HG02885 (cell line): ENCODE results near the gene PARD3B.

ENCODE experiments used
- ATAC-seq: cut with Tn5 transposase; IDR thresholded peaks from one replicate; pipeline ENCODE4 v1.9.1; 2021; ENCODE audit warnings: mild to moderate bottlenecking; ENCODE audit not compliant: unreplicated experiment, poor library complexity

Gene PARD3B

GRCh38 chr2:204799791-204800190, 254.5 kb downstream of the PARD3B start:
- ATAC-seq = no peak

- ATAC-seq = no peak
Measured at GRCh38 chr2:204808494-204808893, 263.2 kb downstream of the PARD3B start.

- ATAC-seq = no peak
Measured at GRCh38 chr2:204824751-204825453, 279.6 kb downstream of the PARD3B start.

GRCh38 chr2:204825681-204826080, 280.4 kb downstream of the PARD3B start:
- no peak for ATAC-seq

- no peak for ATAC-seq
Measured at GRCh38 chr2:204827701-204828590, 282.7 kb downstream of the PARD3B start.

DNA sequence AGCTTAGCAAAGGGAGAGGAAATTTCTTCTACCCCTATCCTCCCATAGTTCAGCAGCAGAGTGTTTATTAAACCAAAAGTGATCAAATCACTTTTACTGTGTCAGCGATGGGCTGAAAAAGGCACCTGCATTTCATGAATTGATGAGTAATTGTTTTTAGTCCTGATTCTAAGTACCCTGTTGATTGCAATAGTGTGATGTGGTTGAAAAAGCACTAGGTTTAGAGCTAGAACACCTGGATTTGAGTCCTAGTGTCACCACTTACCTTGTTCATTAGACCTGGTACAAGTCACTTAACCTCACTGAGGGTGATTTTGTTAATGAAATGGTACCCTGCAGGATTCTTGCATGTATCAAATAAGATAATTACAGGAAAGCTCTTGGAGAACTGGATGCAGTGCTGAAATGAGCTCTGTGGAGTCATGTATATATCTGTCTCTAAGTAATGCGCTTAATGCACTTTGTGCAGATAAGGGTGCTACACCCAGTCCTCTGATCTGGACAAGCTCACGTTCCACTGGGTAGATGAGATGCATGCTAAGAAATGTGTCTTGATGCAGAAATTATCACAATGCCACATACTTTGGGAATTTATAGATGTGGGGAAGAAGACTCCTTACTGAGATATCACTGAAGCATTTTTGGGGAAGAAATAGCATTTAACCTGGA, 289.6 kb downstream of the PARD3B start:
- no peak for ATAC-seq

- no peak for ATAC-seq
Measured at GRCh38 chr2:204835786-204836185, 290.5 kb downstream of the PARD3B start.

- ATAC-seq = no peak
Measured at GRCh38 chr2:204840504-204840903, 295.2 kb downstream of the PARD3B start.

GRCh38 chr2:204842068-204842467, 296.8 kb downstream of the PARD3B start:
- no peak for ATAC-seq

DNA sequence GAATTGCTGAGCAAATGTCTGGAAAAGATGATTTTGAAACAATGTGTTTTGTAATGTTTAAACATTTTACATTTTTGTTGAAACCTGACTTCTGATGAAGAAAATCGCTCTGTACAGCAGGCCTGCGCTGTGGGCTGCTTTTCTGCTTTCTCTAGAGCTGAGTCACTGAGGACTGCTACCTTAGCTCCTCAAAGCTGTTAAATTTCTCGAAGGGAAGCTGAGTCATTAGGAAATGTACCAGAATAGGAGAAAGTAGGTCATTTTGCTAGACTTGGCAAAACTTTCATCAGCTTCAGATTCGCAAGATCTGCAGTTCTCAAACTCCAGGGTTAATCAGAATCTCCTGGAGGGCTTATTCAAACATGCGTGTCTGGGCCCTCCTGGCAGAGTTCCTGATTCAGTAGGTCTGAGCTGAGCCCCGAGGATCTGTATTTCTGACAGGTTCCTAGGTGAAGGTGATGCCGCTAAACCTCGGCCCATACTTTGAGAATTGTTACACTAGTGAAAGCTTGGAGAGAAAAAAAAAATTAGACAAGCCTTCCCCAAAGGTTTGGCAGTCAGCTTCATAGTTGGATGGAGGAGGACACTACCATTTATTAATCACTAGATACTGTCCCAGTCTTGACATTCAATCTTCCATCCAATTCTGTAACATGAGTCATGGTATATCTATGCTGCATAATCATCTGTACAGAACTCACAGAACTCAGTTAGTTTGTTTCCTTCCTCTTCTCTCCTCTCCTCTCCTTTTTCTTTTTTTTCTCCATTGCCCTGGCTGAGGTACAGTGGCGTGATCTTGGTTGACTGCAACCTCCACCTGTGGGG, 297.6 kb downstream of the PARD3B start:
- ATAC-seq = no peak

DNA sequence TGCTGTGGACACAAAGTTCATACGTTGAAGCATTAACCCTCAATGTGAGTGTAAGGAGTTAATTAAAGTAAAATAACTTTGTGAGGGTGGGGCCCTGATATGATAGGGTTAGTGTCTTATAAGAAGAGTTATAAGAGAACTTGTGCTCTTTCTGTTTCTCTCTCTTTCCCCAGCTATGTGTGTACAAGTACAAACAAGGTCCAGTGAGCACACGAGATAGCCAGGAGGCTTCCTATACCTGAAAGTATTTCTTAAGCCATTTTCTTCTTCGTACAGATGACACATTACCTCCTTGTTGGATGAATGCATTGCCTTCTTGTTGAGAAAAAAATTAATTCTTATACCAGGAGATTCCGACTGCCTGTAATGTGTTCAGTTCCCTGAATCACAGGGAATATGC, 301.2 kb downstream of the PARD3B start:
- ATAC-seq = no peak

GRCh38 chr2:204849892-204850291, 304.6 kb downstream of the PARD3B start:
- no peak for ATAC-seq

DNA sequence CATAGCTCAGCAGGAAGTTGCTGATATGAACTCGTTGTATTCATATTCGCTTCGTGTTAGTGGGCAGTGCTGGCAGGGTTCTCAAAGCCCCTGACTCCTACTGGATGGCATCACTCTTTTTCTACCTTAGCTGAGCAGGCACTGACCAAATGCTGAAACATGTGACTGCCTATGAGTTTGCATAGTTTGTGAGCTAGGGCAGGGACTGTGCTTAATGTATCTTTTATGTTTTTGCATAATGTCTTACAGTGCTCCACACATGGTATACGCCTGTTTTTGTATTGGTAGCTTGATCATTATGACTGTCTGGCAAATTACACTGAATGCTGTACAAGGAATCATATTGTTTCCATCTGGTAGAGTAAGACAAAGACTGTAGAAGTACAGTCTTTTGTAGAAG, 305.3 kb downstream of the PARD3B start:
- ATAC-seq = no peak

DNA sequence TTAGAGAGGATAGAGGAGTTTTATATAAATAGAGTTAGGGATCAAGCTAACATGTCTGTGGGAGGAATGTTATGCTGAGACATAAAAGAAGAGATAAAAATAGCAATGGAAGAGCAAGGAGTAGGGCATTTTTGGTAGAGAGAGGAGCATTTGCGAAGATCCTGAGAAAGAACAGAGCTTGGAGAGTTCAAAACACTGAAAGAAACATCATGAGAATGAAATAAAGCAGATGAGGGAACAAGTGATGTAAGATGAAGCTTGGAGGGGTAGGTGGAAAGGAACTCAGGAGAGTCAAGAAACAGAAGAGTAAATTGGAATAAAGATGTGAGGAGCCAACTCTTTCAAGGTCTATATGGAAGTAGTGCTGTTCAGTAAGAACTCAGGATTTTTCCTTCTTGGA, 308.6 kb downstream of the PARD3B start:
- ATAC-seq = no peak

GRCh38 chr2:204860274-204860673, 315.0 kb downstream of the PARD3B start:
- no peak for ATAC-seq

- no peak for ATAC-seq
Measured at GRCh38 chr2:204862809-204863208, 317.5 kb downstream of the PARD3B start.

- ATAC-seq = no peak
Measured at GRCh38 chr2:204863336-204863735, 318.1 kb downstream of the PARD3B start.

DNA sequence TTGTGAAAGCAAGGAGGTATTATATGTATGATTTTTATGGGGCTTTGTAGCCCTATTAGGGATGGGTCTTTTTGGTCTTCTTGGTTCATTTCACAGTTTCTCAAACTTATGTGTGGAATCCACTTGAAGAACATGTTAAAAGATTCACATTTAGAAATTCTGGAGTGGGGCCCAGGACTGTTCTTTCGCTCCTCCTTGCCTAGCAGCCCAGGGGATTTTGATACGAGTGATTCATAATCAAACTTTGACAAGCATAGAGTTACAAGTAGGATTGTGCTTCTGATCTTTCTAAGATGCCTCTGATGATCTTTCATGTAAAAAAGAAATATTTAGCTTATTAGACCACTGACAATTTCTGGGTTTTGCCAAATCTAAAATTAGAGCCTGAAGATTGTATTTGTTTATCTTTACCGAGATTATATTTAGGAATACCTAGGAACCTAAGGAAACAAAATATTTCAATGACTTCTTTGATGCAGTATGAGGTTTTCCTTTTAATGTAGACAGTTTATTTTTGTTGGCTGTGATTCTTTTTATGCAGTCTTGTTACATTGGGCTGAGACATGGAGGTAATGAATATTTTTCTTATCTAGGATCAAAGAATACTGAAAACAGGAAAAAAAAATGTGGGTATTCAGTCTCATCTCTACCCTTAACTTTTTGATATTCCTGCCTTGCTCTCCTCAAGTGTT, 324.0 kb downstream of the PARD3B start:
- no peak for ATAC-seq

DNA sequence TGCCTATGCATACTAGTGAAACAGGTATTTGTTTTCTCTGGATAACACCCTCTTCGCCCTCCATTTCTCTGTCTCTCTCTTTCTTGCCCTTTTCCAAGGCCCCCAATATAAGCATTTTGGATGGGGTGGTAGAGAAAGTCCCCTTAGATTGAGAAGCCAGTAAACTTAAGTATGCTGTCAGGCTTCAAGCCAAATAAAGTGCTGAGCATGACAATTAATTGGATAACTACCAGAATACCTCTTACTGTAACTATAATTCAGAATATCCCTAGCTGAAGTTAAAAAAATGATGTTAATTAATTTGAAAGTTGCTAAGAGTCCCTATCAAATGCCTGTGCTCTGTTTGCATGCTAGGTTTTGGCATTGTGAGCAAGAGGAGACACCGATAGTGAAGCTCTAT, 324.8 kb downstream of the PARD3B start:
- ATAC-seq = no peak
